Right ventricle myocardium superior (tissue), 1 donor: ENCODE data around the gene SCN1B. TPM values are rescaled to one million over a fixed set of nuclear protein-coding genes. Genes with fewer than 3 reads are reported as not detected.
"Not testable (repeated sequence)": the region's sequence is repeated elsewhere in the genome, so short reads cannot be mapped to it uniquely, and the experiment has no call there.

Experiments used
- ATAC-seq: fragments of 200-7000 bp; cut with Tn5 transposase; one replicate; pipeline ENCODE4 v1.9.1; 2020; ENCODE audit warnings: mild to moderate bottlenecking; ENCODE audit not compliant: poor library complexity
- DNase-seq: peaks from one replicate; pipeline ENCODE4 v3.0.0-alpha.2; 2020
- intact Hi-C: fragments of 100-400 bp; cut with DNase I; formaldehyde crosslinking; loops from one replicate; pipeline ENCODE4 v1.11.2; 2022
- total RNA-seq: library from RNA; stranded (reverse); fragmentation: NEBNext Ultra II Directional; extraction: Animal tissue kit (Norgen Biotek cat#: 25700); gene quantifications from one replicate; pipeline ENCODE4 v1.2.1, GENCODE V29; 2021
- donor health status: DM: no; HTN: yes; CAD: no; lungs with severe emphysema.

Gene SCN1B
- total RNA-seq, 1 donor from 2014 or later: 48.2 TPM

GRCh38 chr19:34999498-35000337, 30.6 kb upstream of the SCN1B start, which contains the start of gene GRAMD1A:
Gene GRAMD1A (plus strand): TSS chr19:35000323. CDS start chr19:35000479, 156 bp downstream.
- DNase-seq: peak; percentile 94

DNA sequence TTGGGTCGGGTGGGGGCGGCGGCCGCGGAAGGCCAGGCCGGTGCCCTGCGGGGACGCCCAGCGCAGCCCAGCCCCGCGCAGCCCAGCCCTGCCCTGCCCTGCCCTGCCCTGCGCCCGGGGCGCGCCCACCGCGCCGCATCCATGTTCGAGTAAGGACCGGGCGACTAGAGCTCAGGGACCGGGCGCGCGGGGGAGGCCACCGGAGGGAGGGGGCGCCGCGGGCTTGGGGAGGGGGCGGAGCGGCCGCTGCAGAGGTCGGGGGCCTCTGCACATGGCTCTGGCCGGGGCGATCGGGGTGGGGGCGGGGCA, 30.0 kb upstream of the SCN1B start:
- no peak for DNase-seq
- no peak for ATAC-seq
- intact Hi-C loops: no loop called here

More at GRCh38 chr19:34999498-35000337, 30.6 kb upstream of the SCN1B start, which contains the start of gene GRAMD1A:
- intact Hi-C loops: no loop called here
- peak; percentile 95 for ATAC-seq

- ATAC-seq: peak; percentile 16
- intact Hi-C loops: no loop called here
- DNase-seq: no peak
Measured at GRCh38 chr19:35000647-35001501, 29.4 kb upstream of the SCN1B start.

DNA sequence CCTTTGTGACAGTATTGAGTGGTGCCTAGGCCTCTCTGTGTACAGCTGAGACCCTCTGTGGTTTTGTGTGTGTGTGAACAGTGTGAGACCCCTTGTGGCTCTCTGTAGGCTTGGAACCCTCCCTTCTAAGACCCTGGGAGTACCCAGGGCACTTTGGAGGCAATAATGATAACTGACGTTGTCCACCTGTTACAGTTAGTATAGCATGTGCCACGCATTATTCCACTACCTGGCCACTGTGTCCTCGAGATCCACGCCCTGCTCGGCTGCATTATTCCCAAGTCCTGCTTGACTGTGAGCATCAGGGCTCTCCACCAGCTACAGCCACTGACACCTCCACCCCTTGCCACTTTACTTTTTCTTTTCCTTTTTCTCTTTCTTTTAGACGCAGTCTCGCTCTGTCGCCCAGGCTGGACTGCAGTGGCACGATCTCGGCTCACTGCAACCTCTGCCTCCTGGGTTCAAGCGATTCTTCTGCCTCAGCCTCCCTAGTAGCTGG, 28.2 kb upstream of the SCN1B start:
- intact Hi-C loops: no loop called here
- no peak for ATAC-seq
- no peak for DNase-seq

DNA sequence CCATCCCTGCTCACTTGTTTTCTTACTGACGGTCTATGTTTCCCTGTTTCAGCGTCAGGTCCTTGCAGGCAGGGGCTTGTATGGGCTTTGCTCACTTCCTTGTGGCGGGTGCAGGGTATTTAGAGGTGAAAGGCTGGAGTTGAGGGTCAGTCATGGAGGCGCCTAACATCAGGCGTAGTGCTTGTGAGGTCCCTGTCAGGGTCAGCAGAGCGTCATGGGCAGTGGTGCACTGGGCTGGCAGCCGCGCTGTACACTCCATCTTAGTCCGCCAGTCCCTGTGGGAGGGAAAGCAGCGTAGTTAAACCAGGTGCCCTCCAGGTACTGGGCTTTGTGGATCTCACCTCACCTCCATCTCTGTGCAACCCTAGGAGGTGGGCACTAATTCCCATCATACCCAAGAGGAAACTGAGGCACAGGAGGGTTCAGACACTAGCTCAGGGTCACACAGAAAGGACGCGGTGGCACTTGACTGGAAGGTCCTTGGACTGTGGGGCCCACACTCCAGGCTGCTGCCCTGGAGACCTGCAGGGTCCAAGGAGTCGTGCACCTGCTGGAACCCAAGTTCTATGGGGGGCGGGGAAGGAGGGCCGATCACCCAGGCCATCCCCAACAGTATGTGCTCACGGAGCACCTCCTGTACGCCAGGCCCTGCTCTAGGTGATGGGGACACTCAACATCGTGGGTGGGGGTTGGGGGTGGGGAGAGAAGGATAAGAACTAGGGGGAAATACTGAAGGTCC, 25.6 kb upstream of the SCN1B start:
- peak; percentile 35 for DNase-seq
- ATAC-seq: no peak
- intact Hi-C loops: no loop called here

- intact Hi-C loops: no loop called here
- no peak for ATAC-seq
- no peak for DNase-seq
Measured at GRCh38 chr19:35005256-35005977, 24.9 kb upstream of the SCN1B start.

GRCh38 chr19:35006007-35006341, 24.3 kb upstream of the SCN1B start:
- intact Hi-C loops: not testable (repeated sequence)

DNA sequence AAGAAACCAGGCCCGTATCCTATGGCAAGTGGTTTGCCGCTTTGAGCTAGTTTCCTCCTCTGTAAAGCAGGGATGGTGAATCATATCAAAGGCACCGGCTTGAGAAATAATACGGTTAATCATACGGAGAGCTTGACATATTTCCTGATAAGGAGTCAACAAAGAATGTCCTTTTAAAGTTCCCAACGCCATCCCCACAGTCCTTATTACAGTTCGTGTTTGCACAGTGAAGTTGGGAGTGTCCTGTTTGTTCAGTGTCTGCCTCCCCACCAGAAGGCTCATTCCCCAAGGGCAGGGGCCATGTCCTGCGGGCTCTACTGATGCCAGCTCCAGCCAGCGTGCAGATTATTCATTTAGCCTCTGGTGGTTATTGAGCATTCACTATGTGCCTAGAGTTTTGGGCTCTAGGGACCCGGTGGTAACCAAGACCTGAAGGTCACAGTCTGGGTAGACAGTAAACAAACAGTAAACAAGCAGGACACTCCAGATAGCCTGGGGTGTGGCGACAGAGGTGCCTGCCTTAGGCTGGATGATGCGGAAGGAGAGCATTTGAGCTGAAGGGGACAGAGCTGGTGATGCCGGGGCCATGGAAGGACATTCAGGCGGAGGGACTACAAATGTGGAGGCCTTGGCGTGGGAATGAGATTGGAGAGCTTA, 23.8 kb upstream of the SCN1B start:
- no peak for DNase-seq
- ATAC-seq: no peak
- intact Hi-C loops: no loop called here

More at GRCh38 chr19:35006007-35006341, 24.3 kb upstream of the SCN1B start:
- ATAC-seq, DNase-seq: not testable (repeated sequence)

DNA sequence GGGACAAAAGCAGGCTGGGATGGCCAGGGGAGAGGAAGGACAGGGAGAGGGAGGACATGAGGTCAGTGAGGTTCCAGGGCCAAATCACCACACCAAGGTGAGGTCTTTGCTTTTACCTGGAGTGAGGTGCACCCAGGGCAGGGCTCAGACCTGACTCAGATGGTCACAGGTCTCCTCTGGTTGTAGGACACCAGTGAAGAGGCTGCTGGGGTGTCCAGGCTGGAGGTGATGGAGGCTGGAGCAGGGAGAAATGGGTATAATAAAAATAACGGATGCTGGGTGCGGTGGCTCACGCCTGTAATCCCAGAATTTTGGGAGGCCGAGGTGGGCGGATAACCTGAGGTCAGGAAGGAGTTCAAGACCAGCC, 23.3 kb upstream of the SCN1B start:
- peak; percentile 14 for DNase-seq
- intact Hi-C loops: no loop called here
- no peak for ATAC-seq

- intact Hi-C loops, ATAC-seq, DNase-seq: not testable (repeated sequence)
Measured at GRCh38 chr19:35007427-35007826, 22.8 kb upstream of the SCN1B start.

GRCh38 chr19:35008891-35009341, 21.4 kb upstream of the SCN1B start:
- ATAC-seq: no peak
- DNase-seq: no peak
- intact Hi-C loops: no loop called here

- DNase-seq: no peak
- no peak for ATAC-seq
- intact Hi-C loops: no loop called here
Measured at GRCh38 chr19:35009424-35010415, 20.6 kb upstream of the SCN1B start.

DNA sequence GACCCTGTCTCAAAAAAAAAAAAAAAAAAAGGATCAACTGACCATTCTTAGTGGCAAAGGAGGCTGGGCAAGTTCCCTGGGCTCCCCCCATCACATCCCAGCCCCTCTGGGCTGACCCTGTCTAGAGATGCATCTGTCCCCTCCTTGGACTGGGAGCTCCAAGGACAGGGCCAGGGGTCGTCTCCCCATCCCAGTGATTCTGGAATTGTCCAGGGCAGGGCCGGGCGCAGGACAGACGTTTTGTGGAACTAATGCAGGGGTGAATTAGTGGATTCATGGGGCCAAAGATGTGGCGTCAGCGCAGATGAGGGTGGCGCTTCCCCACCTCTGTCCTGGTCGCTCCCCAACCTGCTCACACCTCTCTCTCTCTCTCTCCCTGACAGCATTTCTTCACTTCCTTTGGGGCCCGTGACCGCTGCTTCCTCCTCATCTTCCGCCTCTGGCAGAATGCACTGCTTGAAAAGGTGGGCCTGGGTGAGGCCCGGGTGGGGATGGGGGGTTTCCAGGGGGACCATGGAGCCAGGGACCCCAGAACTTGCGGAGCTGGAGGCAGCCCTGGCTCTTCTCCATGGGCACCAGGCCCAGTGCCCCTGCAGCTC, 19.1 kb upstream of the SCN1B start:
- DNase-seq (no peak), ATAC-seq (no peak)
- intact Hi-C loops: no loop called here

- intact Hi-C loops: loop anchor here (2.0 kb wide), 1 partner anchor 39 kb away; no protein-coding TSS in a partner anchor
- ATAC-seq: no peak
- DNase-seq: no peak
Measured at GRCh38 chr19:35011737-35012682, 18.3 kb upstream of the SCN1B start.
